ENCODE measurements around the gene GRK2. TPM values are rescaled to one million over a fixed set of nuclear protein-coding genes. Genes with fewer than 3 reads are reported as not detected.

GRK2 gene
- total and polyA plus RNA-seq, 2 donors (not counting 1 experiment from before 2014, with no cell fraction given): 294 to 534 TPM

- no peaks in the 10 kb centered on the region for H3K9me3 Mint-ChIP-seq (ENCODE audit: insufficient read depth)
- no peaks in the 10 kb centered on the region for H3K9me3 ChIP-seq (ENCODE audit: control extremely low read depth in 1 of 3, control insufficient read depth in 2 of 3, insufficient read depth in 1 of 3, low read length in 2 of 3)
- H3K4me1 Mint-ChIP-seq: peaks cover 78% of the 10 kb centered on the region
- no peaks in the 10 kb centered on the region for H3K27me3 Mint-ChIP-seq
- H2AFZ ChIP-seq (ENCODE audit: insufficient read depth, low read depth, low read length, poor library complexity, severe bottlenecking): no peak overlapping the region
- peak overlapping the region; percentile 95 for H3K9ac ChIP-seq (ENCODE audit: low read length)
- H3K79me2 ChIP-seq (ENCODE audit: control insufficient read depth, insufficient read depth, low read length): peaks cover 96% of the 10 kb centered on the region
- peak overlapping the region; percentile 98 for H3K27ac Mint-ChIP-seq
- peak overlapping the region; percentile 98 for H3K4me3 Mint-ChIP-seq
- intact Hi-C loops (cut with micrococcal nuclease): loop anchor here (1.0 to 10.0 kb wide), 4 partner anchors 8 to 316 kb away; partner anchors contain the start of genes CDK2AP2, GSTP1 and PITPNM1
- ChIA-PET POLR2A (interaction anchor here (1.2 to 7.8 kb wide), 6 partner anchors 8 to 133 kb away, joined by 3 to 131 read pairs (median 32); partner anchors contain the start of genes ANKRD13D and PPP1CA), CTCF (interaction anchor here (1.0 to 8.9 kb wide), 4 partner anchors 8 to 135 kb away, joined by 3 to 229 read pairs (median 28); partner anchors contain the start of gene TBC1D10C)
- no peaks in the 10 kb centered on the region for H3K27me3 ChIP-seq (replicated peaks in 1 of 4; ENCODE audit: control extremely low read depth in 1 of 4, control insufficient read depth in 3 of 4, insufficient read depth in 4 of 4, low read length in 3 of 4)
- H3K36me3 ChIP-seq (replicated peaks in 1 of 2; ENCODE audit: control extremely low read depth in 1 of 2, control insufficient read depth in 1 of 2, extremely low read depth in 1 of 2, insufficient read depth in 2 of 2, low read length in 1 of 2): peaks cover 0 to 55% of the 10 kb centered on the region in 2 experiments
- no peak for DNase-seq
- no peak for ATAC-seq (ENCODE audit: low read depth)
- H4K20me1 ChIP-seq (ENCODE audit: control insufficient read depth, insufficient read depth, low read length, poor library complexity, severe bottlenecking): peaks cover 70% of the 10 kb centered on the region
- no peak for TF ChIP-seq CTCF (IDR thresholded peaks at IDR 0.05)
- no peak for TF ChIP-seq EZH2 (IDR thresholded peaks at IDR 0.05; ENCODE audit: borderline replicate concordance, insufficient read depth, low read depth, low read length, poor library complexity, severe bottlenecking)
- peak overlapping the region; percentile 73 to 82 for H3K27ac ChIP-seq (ENCODE audit: low read length in 2 of 2)
- WGBS (ENCODE audit: insufficient coverage): 33% methylated on average over 13 of the region's 13 CpGs
- H3K4me3 ChIP-seq (ENCODE audit: control extremely low read depth in 1 of 5, extremely low read depth in 1 of 5, insufficient read depth in 1 of 5, low read depth in 2 of 5, low read length in 4 of 5): peak overlapping the region; percentile 80 to 89 (median 87)
- H3K4me1 ChIP-seq (ENCODE audit: control insufficient read depth in 2 of 2, insufficient read depth in 2 of 2, low read length in 2 of 2): peaks cover 70 to 72% of the 10 kb centered on the region in 2 donors
- H3K4me2 ChIP-seq (replicated peaks; ENCODE audit: low read depth, low read length, poor library complexity, severe bottlenecking): peak overlapping the region; percentile 92
These were observed 2.6 kb downstream of the GRK2 start for GRCh38 chr11:67268962-67269268.

All from B cell (primary cell).